ENCODE measurements around the gene TMPRSS9.

GRCh38 chr19:2449019-2449418 is 89.0 kb downstream of the TMPRSS9 start:
- TF ChIP-seq CTCF (IDR thresholded peaks at IDR 0.05) (no peak), POLR2A (IDR thresholded peaks at IDR 0.05) (no peak)
